PC-3 (cell line): ENCODE results near the gene NHERF2. TPM values are rescaled to one million over a fixed set of nuclear protein-coding genes. Genes with fewer than 3 reads are reported as not detected.

Experiments used
- ATAC-seq: fragments of 200-7000 bp; cut with Tn5 transposase; 2 replicates; pipeline ENCODE4 v1.9.1; 2020; ENCODE audit warnings: mild to moderate bottlenecking, moderate library complexity
- BruUV-seq: library from RNA; stranded (reverse); fragments of 400-500 nt; replicated peaks from 2 replicates; lab custom pipeline; 2021; lab: Mats Ljungman, UMichigan
- CTCF ChIA-PET: fragments of 300-600 bp; sonication (Branson Sonifier 250); formaldehyde crosslinking; loops from one replicate; lab custom pipeline; 2022; ENCODE audit warnings: antibody characterized with exemption; lab: Charles Lee
- POLR2A ChIA-PET: fragments of 300-600 bp; sonication (Branson Sonifier 250); formaldehyde crosslinking; loops from one replicate; lab custom pipeline; 2022; ENCODE audit warnings: antibody characterized with exemption; ENCODE audit not compliant: unreplicated experiment; lab: Charles Lee
- DNase-seq: peaks from one replicate; pipeline ENCODE4 v3.0.0-alpha.2; 2015
- H2AFZ ChIP-seq: fragments of 300-600 bp; sonication (generic); 2 replicates; pipeline ENCODE4 v1.6.0; 2016; ENCODE audit warnings: antibody characterized with exemption, low read length
- H3F3A ChIP-seq: fragments of 300-600 bp; sonication (generic); one replicate; pipeline ENCODE4 v1.6.0; 2017; ENCODE audit warnings: antibody characterized with exemption, low read length, control low read depth, mild to moderate bottlenecking; ENCODE audit not compliant: unreplicated experiment
- H3K27ac ChIP-seq: fragments of 300-600 bp; sonication (generic); 2 replicates; pipeline ENCODE4 v1.5.1; 2016; ENCODE audit warnings: mild to moderate bottlenecking, low read length
- H3K27me3 ChIP-seq: fragments of 300-600 bp; sonication (generic); 2 replicates; pipeline ENCODE4 v1.6.1; 2016; ENCODE audit warnings: low read length, mixed read lengths
- H3K36me3 ChIP-seq: fragments of 300-600 bp; sonication (generic); 2 replicates; pipeline ENCODE4 v1.6.1; 2016; ENCODE audit warnings: low read depth, mixed run types, low read length, mixed read lengths
- H3K4me1 ChIP-seq: fragments of 300-600 bp; sonication (generic); 2 replicates; pipeline ENCODE4 v1.5.1; 2016; ENCODE audit warnings: low read length; ENCODE audit not compliant: insufficient read depth
- H3K4me2 ChIP-seq: fragments of 300-600 bp; sonication (generic); 2 replicates; pipeline ENCODE4 v1.6.0; 2016; ENCODE audit warnings: low read length
- H3K4me3 ChIP-seq: fragments of 300-600 bp; sonication (generic); 2 replicates; pipeline ENCODE4 v1.5.1; 2016; ENCODE audit warnings: mild to moderate bottlenecking, low read length, mixed read lengths
- H3K79me2 ChIP-seq: fragments of 300-600 bp; sonication (generic); 2 replicates; pipeline ENCODE4 v1.6.1; 2017; ENCODE audit warnings: low read length, mixed read lengths
- H3K9ac ChIP-seq: fragments of 300-600 bp; sonication (generic); 2 replicates; pipeline ENCODE4 v1.6.0; 2016; ENCODE audit warnings: mild to moderate bottlenecking, low read length
- H3K9me2 ChIP-seq: fragments of 300-600 bp; sonication (generic); replicated peaks from 2 replicates; pipeline ENCODE4 v1.6.1; 2016; ENCODE audit warnings: mixed run types, low read length, mixed read lengths
- H3K9me3 ChIP-seq: fragments of 300-600 bp; sonication (generic); 2 replicates; pipeline ENCODE4 v1.6.1; 2016; ENCODE audit warnings: low read length, mixed read lengths
- H4K20me1 ChIP-seq: fragments of 300-600 bp; sonication (generic); 2 replicates; pipeline ENCODE4 v1.6.1; 2016; ENCODE audit warnings: low read length, mixed read lengths
- EZH2 ChIP-seq: fragments of 300-600 bp; sonication (generic); IDR thresholded peaks from one replicate; pipeline ENCODE4 v1.6.1; 2017; ENCODE audit warnings: antibody characterized with exemption, mild to moderate bottlenecking, low read length; ENCODE audit not compliant: unreplicated experiment
- EZH2phosphoT487 ChIP-seq: fragments of 300-600 bp; sonication (generic); IDR thresholded peaks from 2 replicates; pipeline ENCODE4 v1.6.1; 2018; ENCODE audit warnings: mild to moderate bottlenecking, antibody characterized with exemption, low read length, borderline replicate concordance
- intact Hi-C: fragments of 100-400 bp; cut with micrococcal nuclease; formaldehyde crosslinking; loops from 2 replicates; pipeline ENCODE4 v1.9.0; 2023
- total RNA-seq: library from RNA; depleted of rRNA; stranded (reverse); fragments of >200 nt; gene quantifications from 2 replicates; pipeline ENCODE4 v1.2.3, GENCODE V29; 2014
- TF ChIP-seq, protein P1 (sequence below): fragments of 300-600 bp; sonication (generic); conservative IDR thresholded peaks from 2 replicates; pipeline ENCODE4 v1.5.1; 2017; ENCODE audit warnings: antibody characterized with exemption, low read depth, mild to moderate bottlenecking, low read length

NHERF2 gene
- total RNA-seq, 1 experiment from 2014 or later, result 145 TPM

DNA sequence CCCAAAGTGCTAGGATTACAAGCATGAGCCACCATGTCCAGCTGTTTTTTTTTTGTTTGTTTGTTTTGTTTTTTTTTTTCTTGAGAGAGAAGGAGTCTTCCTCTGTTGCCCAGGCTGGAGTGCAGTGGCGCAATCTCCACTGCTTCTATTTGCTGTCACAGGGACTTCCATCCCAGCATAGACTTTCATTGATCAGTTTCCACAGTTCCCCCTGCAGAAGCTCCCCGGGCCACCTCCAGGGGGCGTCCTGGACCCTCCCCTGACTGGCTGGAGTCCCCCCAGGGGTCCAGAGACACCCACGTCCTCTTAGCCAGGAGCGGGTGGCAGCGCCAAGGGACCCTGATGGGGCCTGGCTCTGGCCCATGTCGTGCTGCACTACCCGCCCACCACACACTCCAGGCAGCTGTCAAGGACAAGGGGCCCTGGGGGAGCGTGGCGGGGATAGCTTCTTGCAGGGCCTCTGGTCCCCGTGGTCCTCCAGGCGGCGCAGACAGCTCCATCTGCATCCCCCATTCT, 10.2 kb upstream of the NHERF2 start:
- H3K4me1 ChIP-seq, result peaks cover 13% of the 10 kb centered on the region
- ChIA-PET CTCF (interaction anchor here (0.5 to 1.1 kb wide), 2 partner anchors 25 to 56 kb away, joined by 3 to 6 read pairs; no protein-coding TSS in a partner anchor), POLR2A (no interaction called here)
- no peaks in the 10 kb centered on the region for H3F3A ChIP-seq
- no peak overlapping the region for H3K4me2 ChIP-seq
- H3K79me2 ChIP-seq, result no peaks in the 10 kb centered on the region
- H3K27me3 ChIP-seq, result no peaks in the 10 kb centered on the region; the same call in 1 of the 2 replicates
- TF ChIP-seq EZH2phosphoT487, result no peak
- TF ChIP-seq, protein P1, sequence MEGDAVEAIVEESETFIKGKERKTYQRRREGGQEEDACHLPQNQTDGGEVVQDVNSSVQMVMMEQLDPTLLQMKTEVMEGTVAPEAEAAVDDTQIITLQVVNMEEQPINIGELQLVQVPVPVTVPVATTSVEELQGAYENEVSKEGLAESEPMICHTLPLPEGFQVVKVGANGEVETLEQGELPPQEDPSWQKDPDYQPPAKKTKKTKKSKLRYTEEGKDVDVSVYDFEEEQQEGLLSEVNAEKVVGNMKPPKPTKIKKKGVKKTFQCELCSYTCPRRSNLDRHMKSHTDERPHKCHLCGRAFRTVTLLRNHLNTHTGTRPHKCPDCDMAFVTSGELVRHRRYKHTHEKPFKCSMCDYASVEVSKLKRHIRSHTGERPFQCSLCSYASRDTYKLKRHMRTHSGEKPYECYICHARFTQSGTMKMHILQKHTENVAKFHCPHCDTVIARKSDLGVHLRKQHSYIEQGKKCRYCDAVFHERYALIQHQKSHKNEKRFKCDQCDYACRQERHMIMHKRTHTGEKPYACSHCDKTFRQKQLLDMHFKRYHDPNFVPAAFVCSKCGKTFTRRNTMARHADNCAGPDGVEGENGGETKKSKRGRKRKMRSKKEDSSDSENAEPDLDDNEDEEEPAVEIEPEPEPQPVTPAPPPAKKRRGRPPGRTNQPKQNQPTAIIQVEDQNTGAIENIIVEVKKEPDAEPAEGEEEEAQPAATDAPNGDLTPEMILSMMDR, result peak; percentile 51
- no peak overlapping the region for H3K9ac ChIP-seq
- H3K27ac ChIP-seq, result no peak overlapping the region
- intact Hi-C loops, result no loop called here
- H3K36me3 ChIP-seq, result no peaks in the 10 kb centered on the region
- no peak for DNase-seq
- no peak overlapping the region for H2AFZ ChIP-seq
- no peaks in the 10 kb centered on the region for H4K20me1 ChIP-seq
- BruUV-seq, result no TSS peak
- ATAC-seq, result no peak
- H3K9me2 ChIP-seq, result no peaks in the 10 kb centered on the region
- H3K9me3 ChIP-seq, result no peaks in the 10 kb centered on the region
- no peak overlapping the region for H3K4me3 ChIP-seq

DNA sequence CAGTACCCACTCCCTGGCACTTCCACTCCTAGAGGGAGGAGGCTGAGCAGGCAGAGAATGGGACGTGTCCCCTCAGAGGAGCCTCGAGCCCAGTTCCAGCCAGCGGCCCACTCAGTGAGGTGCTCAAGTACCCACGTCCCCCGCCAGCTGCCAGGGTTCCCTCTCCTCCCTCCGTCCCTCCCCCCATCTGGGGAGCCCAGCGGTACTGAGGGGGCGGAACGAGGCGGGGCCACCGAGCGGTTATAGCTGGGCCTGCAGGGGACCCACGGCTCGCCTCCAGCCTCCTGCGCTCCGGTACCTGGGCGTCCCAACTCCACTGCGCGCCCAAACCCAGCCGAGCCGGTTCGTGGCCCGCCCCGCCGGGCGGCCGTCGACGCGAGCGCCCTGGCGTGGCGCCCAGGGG, 7.2 kb upstream of the NHERF2 start, which contains the start of gene NPW:
Gene NPW (plus strand): TSS at position 268 of the 403 bp plus-strand sequence.
- no peaks in the 10 kb centered on the region for H3K36me3 ChIP-seq
- peak within 1 kb of the TSS; percentile 49 for H3K4me3 ChIP-seq
- H3K27ac ChIP-seq, result no peak within 1 kb of the TSS
- intact Hi-C loops, result no loop called here
- peak within 1 kb of the TSS; percentile 26; the same call in 1 of the 2 replicates for H2AFZ ChIP-seq
- H3K27me3 ChIP-seq, result no peaks in the 10 kb centered on the region; the same call in 1 of the 2 replicates
- no peak for ATAC-seq
- DNase-seq, result no peak
- peaks cover 24% of the 10 kb centered on the region for H3K4me1 ChIP-seq
- no peaks in the 10 kb centered on the region for H3K9me2 ChIP-seq
- no peaks in the 10 kb centered on the region for H4K20me1 ChIP-seq
- no peaks in the 10 kb centered on the region for H3K9me3 ChIP-seq
- ChIA-PET POLR2A (no interaction called here), CTCF (no interaction called here)
- H3K9ac ChIP-seq, result no peak within 1 kb of the TSS
- H3F3A ChIP-seq, result no peaks in the 10 kb centered on the region
- no TSS peak for BruUV-seq
- no peaks in the 10 kb centered on the region for H3K79me2 ChIP-seq
- peak within 1 kb of the TSS; percentile 64 for H3K4me2 ChIP-seq
- TF ChIP-seq EZH2phosphoT487 (no peak), EZH2 (no peak)
- TF ChIP-seq, protein P1, result no peak
